NB4 (cell line): ENCODE results near the gene TADA3.

ENCODE experiments used
- MAX ChIP-seq: IDR thresholded peaks from 2 replicates; pipeline ENCODE4 v1.6.1; 2011; ENCODE audit warnings: low read depth, low read length
- POLR2A ChIP-seq: IDR thresholded peaks from 2 replicates; pipeline ENCODE4 v1.6.1; 2011; ENCODE audit warnings: mild to moderate bottlenecking; ENCODE audit not compliant: insufficient read length; ENCODE audit errors: extremely low read depth

GRCh38 chr3:9804996-9805395 is 12.7 kb upstream of the TADA3 start:
- TF ChIP-seq POLR2A (no peak), MAX (no peak)
